NCI-H2107 treated with DMSO at 0.1 percent for 48 hours (cell line): ENCODE data around the gene HTR4.

Experiments used
- DNase-seq: peaks from one replicate; lab custom pipeline; 2025; ENCODE audit not compliant: unreplicated experiment; lab: John Stamatoyannopoulos, UW

HTR4 gene

DNA sequence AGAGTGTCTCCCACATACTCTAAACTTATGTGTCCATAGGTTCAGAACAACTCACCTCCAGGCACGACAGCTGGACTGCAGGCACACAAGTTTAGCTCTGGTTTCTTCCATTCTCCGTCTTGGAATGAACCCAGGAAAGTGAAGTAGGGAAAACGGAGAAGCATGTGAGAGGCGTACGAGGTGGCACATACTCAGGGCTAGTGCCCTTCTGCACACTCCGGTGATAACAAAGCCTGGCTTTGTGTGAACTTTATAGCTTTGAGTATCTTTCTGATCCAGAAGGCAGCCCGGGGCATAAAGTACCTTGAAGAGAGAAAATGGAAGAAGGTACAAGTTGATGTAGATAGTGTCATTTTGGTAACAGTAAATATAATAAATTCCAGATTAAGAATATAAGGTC lies 11.1 kb upstream of the HTR4 start:
- no peak for DNase-seq

DNA sequence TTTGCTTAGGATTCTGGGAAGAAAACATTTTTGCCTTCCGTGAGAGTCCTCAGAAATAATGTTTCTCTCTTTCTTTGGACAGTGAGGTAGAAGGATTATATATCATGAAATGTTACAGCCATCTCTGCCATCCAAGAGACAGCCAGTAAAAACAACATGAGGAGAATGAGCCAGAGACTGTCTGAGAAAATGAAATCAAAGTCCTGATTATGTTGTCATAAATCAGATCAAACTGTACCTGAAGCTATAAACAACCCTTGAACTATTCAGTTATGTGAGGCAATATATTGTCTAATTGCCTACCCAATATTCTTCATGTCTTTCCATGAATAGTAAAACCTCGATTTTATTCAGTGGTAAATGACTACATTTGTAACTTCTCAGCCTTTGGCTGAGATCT lies 9.2 kb upstream of the HTR4 start:
- DNase-seq, result no peak

GRCh38 chr5:148660346-148660660 lies 6.0 kb upstream of the HTR4 start:
- DNase-seq, result no peak

GRCh38 chr5:148659641-148660345 lies 5.5 kb upstream of the HTR4 start:
- no peak for DNase-seq

GRCh38 chr5:148653291-148653835 lies 964 bp downstream of the HTR4 start:
- DNase-seq, result no peak

- no peak for DNase-seq
Observed at GRCh38 chr5:148651528-148651927, 2.8 kb downstream of the HTR4 start.

DNA sequence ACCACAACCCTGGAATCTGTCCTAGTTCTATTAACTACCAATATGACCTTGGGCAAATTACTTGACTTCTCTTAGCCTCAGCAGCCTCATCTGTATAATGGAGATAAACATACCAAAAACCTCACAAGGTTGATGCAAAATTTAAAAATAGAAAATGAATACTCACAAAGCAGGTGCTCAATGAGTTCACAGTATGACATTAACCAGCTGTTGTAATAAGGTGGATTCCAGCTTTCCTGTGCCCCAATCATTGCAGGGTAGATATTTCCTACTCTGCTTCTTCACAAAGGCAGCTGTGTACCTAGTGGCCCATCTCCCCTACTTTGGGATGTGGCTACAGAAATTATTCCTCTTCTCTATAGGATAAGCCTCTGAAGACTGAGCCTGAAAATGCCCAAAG lies 8.8 kb downstream of the HTR4 start:
- no peak for DNase-seq

GRCh38 chr5:148641735-148642134 lies 12.6 kb downstream of the HTR4 start:
- no peak for DNase-seq

DNA sequence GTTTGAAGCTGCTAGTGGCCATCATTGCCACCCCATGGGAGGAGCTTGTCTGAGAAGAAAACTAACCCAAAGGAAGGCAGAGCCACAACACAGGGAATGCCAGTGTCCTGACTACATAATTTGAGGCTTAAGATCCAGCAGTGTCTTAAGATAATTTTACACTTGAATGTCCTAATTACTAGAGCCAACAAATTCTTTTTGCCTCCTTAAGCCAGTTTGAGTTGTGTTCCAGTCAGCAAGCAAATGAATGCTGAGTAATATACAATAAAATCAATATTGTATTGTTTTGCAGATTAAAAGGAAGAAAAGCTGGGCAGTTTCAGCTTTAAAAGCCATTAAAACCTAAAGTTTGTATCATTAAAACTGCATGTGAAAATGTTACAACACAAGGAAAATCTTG lies 13.9 kb downstream of the HTR4 start:
- no peak for DNase-seq

DNA sequence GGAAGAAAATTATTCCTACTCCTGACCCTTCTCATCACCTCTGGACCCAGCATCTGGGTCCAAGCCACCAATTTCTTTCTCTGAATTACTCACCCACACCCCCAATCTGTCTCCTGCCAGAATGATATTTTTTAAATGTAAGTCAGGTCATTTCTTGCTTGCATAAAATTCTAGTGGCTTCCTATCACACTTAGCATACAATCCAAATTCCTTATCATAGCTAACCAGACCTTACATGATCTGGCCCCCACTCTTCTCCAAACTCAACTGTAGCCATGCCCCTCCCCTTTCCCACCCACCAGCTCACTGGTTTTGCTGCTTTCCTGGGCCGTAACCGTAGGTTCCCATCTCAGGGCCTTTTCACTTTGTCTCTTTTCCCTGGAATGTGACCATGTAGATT lies 15.2 kb downstream of the HTR4 start:
- DNase-seq, result no peak

DNA sequence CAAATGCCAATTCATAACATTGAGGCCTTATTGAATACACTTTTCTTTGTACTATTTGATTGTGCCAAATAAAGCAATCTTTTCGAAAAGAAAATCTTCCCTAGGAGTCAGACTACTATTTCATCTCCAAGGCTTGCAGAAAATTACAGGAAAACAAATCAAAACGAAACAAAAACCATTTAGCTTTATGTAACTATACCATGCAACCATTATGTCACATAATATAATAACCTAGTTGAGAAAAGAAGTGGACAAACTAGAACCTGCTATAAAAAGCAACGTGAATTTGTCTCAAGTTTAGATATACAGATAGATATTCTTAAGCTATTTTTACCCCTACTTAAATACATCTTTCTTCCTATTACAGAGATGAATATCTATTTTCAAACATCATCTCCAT lies 18.0 kb downstream of the HTR4 start:
- no peak for DNase-seq

DNA sequence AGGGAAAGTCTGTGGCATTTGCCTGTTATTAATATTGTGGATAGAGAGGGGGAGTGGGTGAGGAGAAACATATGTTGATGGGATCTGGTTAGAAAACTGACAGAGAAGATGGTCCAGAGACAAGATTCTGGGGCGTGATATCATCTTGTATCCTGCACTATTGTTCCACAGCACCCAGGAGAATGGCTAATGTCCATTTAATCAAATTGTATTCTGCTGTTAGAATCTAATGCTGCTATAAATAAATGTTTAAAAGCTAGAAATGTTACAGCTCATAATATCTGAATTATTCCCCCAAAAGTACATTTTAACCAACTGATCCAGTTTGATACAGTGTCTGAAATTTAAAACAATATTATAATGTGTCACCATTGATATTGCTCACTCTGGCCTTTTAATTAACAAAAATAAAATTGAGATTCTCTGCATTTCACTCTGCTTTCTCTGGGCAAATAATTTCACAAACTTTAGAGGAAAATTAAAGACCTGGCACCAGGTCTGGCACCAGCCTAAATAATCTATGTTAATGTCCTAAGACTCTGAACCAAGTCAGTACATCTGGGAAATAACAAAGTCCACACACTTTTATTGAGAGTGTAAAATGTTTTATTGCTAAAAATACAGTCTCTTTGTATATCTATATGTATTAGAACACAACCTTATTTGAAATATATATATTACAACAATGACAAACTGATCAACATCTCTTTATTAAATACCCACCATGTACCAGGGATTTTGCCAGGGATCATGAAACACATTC lies 18.8 kb downstream of the HTR4 start:
- DNase-seq, result no peak

DNA sequence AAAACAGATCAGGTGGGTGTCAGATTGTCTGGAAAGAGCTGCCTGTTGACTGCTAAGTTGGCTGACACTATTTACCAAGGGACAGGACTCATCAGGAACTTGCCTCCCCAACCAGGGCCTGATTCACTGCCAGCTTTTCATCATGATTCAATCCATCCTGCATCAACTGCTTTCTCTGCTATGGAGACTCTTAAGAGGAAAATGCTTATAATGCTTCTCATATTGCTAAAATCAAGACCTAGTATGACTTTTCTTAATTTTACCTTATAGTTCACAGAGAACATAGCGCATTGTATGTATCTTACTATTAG lies 21.3 kb downstream of the HTR4 start:
- no peak for DNase-seq

DNA sequence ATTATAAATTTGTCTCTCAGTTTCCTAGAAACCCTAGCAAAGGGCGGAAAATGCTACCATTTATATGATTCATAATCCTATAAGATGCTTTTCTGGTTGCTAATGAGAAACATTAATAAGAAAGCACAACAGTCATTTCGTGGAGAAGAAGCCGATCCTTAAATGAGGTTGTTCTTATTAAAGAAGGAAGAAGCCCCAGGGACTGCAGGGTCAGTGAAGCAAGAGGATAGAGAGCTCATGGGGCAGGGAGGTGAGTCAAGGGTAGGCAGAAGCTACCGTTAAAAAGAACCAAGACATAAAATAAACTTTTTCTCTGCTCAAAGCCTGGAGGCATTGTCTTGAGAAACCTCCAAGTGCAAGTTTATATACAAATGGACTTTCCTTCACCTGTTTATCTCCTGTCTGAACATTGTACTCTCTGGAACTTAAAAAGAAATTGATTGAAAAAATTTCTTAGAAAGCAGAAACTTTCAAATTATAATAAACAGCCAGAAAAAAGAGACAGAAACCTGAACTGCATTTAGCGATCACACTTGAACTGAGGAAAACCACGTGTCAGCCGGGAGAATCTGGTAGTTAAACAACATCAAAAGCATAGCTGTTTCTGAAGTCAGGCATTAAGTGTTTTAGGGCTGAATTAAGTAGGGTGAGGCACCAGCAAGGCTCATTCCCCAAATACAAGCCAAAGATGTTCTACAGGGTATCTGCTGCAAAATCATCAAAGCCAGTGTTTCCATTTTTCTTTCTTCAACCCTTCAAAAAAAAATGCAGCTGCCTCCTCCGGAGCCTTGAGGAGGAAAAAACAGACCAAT lies 21.9 kb downstream of the HTR4 start:
- no peak for DNase-seq

- no peak for DNase-seq
Observed at GRCh38 chr5:148626986-148627385, 27.3 kb downstream of the HTR4 start.

GRCh38 chr5:148626081-148626613 lies 28.2 kb downstream of the HTR4 start:
- DNase-seq, result no peak

DNA sequence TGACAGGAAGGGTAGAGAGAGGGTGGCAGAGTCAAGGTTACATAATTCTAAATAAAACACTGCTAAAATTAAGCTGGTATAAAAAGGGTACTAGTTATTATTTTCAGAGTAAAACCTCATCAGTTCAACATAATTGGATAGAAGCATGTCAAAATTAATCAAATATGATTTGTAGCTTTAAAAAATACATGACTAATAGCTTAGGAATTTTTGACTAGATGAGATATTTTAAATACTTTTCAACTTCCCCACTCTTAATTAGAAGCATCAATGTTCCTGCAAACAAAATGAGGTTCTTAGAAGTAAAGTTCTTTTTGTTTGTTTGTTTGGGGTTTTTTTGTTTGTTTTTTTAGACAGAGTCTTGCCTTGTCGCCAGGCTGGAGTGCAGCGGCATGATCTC lies 29.1 kb downstream of the HTR4 start:
- no peak for DNase-seq

DNA sequence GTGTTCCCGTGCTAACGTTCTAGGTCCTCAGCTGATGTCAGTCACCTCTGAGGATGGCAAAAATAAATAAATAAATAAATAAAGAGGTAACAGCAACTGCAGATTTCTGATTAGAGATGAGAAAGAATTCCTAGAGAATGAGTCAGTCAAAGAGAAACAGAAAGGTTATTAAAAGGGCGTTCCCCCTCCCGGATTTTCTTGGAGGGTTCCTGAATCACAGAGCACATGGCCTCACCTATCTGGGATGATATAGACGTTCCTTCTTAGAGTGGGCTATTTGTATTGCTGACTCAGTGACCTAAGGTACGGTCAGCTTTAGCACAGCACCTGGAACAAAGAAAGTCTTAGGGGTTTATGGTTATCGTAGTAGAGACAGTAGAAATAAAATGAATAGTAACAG lies 30.6 kb downstream of the HTR4 start:
- no peak for DNase-seq

DNA sequence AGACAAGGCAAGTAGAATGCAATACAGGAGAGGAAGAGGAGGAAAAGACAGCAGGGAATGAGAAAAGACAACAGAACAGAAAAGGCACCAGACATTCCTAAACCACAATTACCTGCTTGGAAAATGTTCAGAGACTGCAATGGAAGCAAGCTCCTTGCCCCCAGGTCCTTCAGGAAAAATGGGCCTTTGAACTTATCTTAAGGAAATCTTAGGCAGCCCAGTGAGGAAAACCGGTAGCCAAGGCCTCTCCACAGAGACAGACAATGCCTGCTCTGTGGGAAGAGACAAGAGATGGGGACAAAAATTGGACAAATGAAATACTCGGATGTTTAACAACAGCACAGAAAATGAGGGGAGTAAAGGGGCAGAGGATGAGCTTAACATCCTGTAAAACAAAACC lies 31.2 kb downstream of the HTR4 start:
- DNase-seq, result no peak

- no peak for DNase-seq
Observed at GRCh38 chr5:148620696-148621095, 33.6 kb downstream of the HTR4 start.

DNA sequence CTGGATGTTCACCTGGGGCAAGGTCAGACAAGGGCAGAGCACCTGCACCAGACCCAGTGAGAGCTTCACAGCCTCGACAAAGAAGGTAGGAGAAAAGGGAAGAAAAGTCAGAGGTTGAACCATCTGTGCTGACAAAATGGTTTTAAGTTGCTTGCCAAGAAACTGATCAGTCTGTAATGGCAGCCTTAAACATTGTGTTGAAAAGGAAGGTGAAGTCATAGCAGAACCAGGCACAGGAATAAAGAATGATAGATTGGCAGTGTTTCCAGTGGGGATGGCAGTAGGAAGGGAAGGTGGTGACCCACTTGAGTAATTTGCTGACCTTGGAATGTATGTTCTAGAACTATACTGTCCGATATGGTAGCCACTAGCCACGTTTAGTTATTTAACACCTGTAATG lies 34.2 kb downstream of the HTR4 start:
- no peak for DNase-seq

DNA sequence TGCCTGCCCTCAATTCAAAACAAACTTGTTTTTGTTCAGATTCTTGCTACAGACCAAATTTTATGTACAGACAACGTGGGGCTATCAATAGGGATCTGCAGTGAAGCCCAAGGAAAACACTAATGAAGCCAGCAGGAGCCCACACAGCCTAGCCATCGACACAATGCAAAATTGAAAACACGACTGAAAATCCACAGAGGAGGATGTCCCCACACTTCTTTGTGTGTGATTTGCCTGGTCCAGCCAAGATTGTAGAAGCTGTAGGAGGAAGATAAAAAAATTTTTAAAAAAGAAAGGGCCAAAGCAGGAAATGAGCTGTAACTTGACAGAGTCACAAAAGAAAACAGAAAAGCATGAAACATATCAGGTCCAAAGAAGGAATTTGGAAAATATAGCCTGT lies 34.8 kb downstream of the HTR4 start:
- DNase-seq, result no peak
